Measurements from ENCODE around the gene SLC9A7.

GRCh38 chrX:46620505-46620904 is 138.4 kb downstream of the SLC9A7 start:
- TF ChIP-seq EZH2 (IDR thresholded peaks at IDR 0.05; ENCODE audit: insufficient read depth, poor library complexity, severe bottlenecking) (no peak), EZH2phosphoT487 (IDR thresholded peaks at IDR 0.05; ENCODE audit: insufficient read depth, low read depth) (no peak)
